ENCODE data around the gene TRIM9. TPM values are rescaled to one million over a fixed set of nuclear protein-coding genes. Genes with fewer than 3 reads are reported as not detected.
A peak's percentile ranks its signal among the peaks of the same experiment; 100 is the strongest.

Gene TRIM9
- total and polyA plus RNA-seq, 2 donors (not counting 1 experiment from before 2014, with no cell fraction given) = 0.10 to 0.50 TPM

- Histone ChIP-seq H3K79me2 (ENCODE audit: control insufficient read depth, insufficient read depth, low read length) (no peaks in the 10 kb centered on the region), H3K27ac (ENCODE audit: insufficient read depth, low read length) (no peak overlapping the region), H4K20me1 (ENCODE audit: control insufficient read depth, extremely low read depth, insufficient read depth, low read length) (no peaks in the 10 kb centered on the region), H3K4me3 (replicated peaks in 1 of 4; ENCODE audit: control extremely low read depth in 1 of 4, insufficient read depth in 1 of 4, low read depth in 3 of 4, low read length in 4 of 4) (no peak overlapping the region), H3K27me3 (ENCODE audit: control insufficient read depth, insufficient read depth, low read length) (no peaks in the 10 kb centered on the region), H3K9me3 (ENCODE audit: control insufficient read depth, insufficient read depth, low read depth, low read length) (no peaks in the 10 kb centered on the region), H3K4me2 (ENCODE audit: extremely low read depth, insufficient read depth, low read length) (no peak overlapping the region), H3K36me3 (ENCODE audit: control insufficient read depth, insufficient read depth, low read length) (no peaks in the 10 kb centered on the region), H3K4me1 (ENCODE audit: control insufficient read depth, extremely low read depth, insufficient read depth, low read length) (peaks cover 9% of the 10 kb centered on the region), H3K9ac (ENCODE audit: insufficient read depth, low read length) (no peak overlapping the region), H2AFZ (ENCODE audit: low read length) (no peak overlapping the region)
- TF ChIP-seq, protein P1, sequence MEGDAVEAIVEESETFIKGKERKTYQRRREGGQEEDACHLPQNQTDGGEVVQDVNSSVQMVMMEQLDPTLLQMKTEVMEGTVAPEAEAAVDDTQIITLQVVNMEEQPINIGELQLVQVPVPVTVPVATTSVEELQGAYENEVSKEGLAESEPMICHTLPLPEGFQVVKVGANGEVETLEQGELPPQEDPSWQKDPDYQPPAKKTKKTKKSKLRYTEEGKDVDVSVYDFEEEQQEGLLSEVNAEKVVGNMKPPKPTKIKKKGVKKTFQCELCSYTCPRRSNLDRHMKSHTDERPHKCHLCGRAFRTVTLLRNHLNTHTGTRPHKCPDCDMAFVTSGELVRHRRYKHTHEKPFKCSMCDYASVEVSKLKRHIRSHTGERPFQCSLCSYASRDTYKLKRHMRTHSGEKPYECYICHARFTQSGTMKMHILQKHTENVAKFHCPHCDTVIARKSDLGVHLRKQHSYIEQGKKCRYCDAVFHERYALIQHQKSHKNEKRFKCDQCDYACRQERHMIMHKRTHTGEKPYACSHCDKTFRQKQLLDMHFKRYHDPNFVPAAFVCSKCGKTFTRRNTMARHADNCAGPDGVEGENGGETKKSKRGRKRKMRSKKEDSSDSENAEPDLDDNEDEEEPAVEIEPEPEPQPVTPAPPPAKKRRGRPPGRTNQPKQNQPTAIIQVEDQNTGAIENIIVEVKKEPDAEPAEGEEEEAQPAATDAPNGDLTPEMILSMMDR (conservative IDR thresholded peaks at IDR 0.05 in 1 of 2, IDR thresholded peaks at IDR 0.05 in 1 of 2; ENCODE audit: low read depth in 1 of 2, low read length in 2 of 2) = no peak
- no peak for TF ChIP-seq EZH2 (IDR thresholded peaks at IDR 0.05; ENCODE audit: low read length, missing control alignments)
- DNase-seq (ENCODE audit: low read depth in 2 of 2) = peak; percentile 76 to 79
These were observed 89.9 kb downstream of the TRIM9 start for GRCh38 chr14:51004801-51005526.

GRCh38 chr14:51004352-51004800 is 90.5 kb downstream of the TRIM9 start:
- no peak for DNase-seq (ENCODE audit: low read depth in 2 of 2)
- Histone ChIP-seq H3K9ac (ENCODE audit: insufficient read depth, low read length) (no peak overlapping the region), H3K4me1 (ENCODE audit: control insufficient read depth, extremely low read depth, insufficient read depth, low read length) (peaks cover 9% of the 10 kb centered on the region), H3K27ac (ENCODE audit: insufficient read depth, low read length) (no peak overlapping the region), H3K9me3 (ENCODE audit: control insufficient read depth, insufficient read depth, low read depth, low read length) (no peaks in the 10 kb centered on the region), H2AFZ (ENCODE audit: low read length) (no peak overlapping the region), H3K79me2 (ENCODE audit: control insufficient read depth, insufficient read depth, low read length) (no peaks in the 10 kb centered on the region), H3K4me2 (ENCODE audit: extremely low read depth, insufficient read depth, low read length) (no peak overlapping the region), H3K4me3 (replicated peaks in 1 of 4; ENCODE audit: control extremely low read depth in 1 of 4, insufficient read depth in 1 of 4, low read depth in 3 of 4, low read length in 4 of 4) (no peak overlapping the region), H4K20me1 (ENCODE audit: control insufficient read depth, extremely low read depth, insufficient read depth, low read length) (no peaks in the 10 kb centered on the region), H3K27me3 (ENCODE audit: control insufficient read depth, insufficient read depth, low read length) (no peaks in the 10 kb centered on the region), H3K36me3 (ENCODE audit: control insufficient read depth, insufficient read depth, low read length) (no peaks in the 10 kb centered on the region)
- TF ChIP-seq EZH2 (IDR thresholded peaks at IDR 0.05; ENCODE audit: low read length, missing control alignments) = no peak
- TF ChIP-seq, protein P1 (conservative IDR thresholded peaks at IDR 0.05 in 1 of 2, IDR thresholded peaks at IDR 0.05 in 1 of 2; ENCODE audit: low read depth in 1 of 2, low read length in 2 of 2) = no peak

- peaks cover 9% of the 10 kb centered on the region for H3K4me1 ChIP-seq (ENCODE audit: control insufficient read depth, extremely low read depth, insufficient read depth, low read length)
- H3K9me3 ChIP-seq (ENCODE audit: control insufficient read depth, insufficient read depth, low read depth, low read length) = no peaks in the 10 kb centered on the region
- H3K27ac ChIP-seq (ENCODE audit: insufficient read depth, low read length) = no peak overlapping the region
- no peaks in the 10 kb centered on the region for H3K79me2 ChIP-seq (ENCODE audit: control insufficient read depth, insufficient read depth, low read length)
- DNase-seq (ENCODE audit: low read depth in 2 of 2) = no peak
- no peak overlapping the region for H3K4me2 ChIP-seq (ENCODE audit: extremely low read depth, insufficient read depth, low read length)
- H2AFZ ChIP-seq (ENCODE audit: low read length) = no peak overlapping the region
- no peak overlapping the region for H3K9ac ChIP-seq (ENCODE audit: insufficient read depth, low read length)
- TF ChIP-seq, protein P1 (conservative IDR thresholded peaks at IDR 0.05 in 1 of 2, IDR thresholded peaks at IDR 0.05 in 1 of 2; ENCODE audit: low read depth in 1 of 2, low read length in 2 of 2) = no peak
- TF ChIP-seq EZH2 (IDR thresholded peaks at IDR 0.05; ENCODE audit: low read length, missing control alignments) = no peak
- no peaks in the 10 kb centered on the region for H3K36me3 ChIP-seq (ENCODE audit: control insufficient read depth, insufficient read depth, low read length)
- H3K4me3 ChIP-seq (replicated peaks in 1 of 4; ENCODE audit: control extremely low read depth in 1 of 4, insufficient read depth in 1 of 4, low read depth in 3 of 4, low read length in 4 of 4) = no peak overlapping the region
- H4K20me1 ChIP-seq (ENCODE audit: control insufficient read depth, extremely low read depth, insufficient read depth, low read length) = no peaks in the 10 kb centered on the region
- no peaks in the 10 kb centered on the region for H3K27me3 ChIP-seq (ENCODE audit: control insufficient read depth, insufficient read depth, low read length)
These were observed 92.4 kb downstream of the TRIM9 start for GRCh38 chr14:51002406-51002999.
